ENCODE results near the gene SLC38A10.

The SLC38A10 gene

DNA sequence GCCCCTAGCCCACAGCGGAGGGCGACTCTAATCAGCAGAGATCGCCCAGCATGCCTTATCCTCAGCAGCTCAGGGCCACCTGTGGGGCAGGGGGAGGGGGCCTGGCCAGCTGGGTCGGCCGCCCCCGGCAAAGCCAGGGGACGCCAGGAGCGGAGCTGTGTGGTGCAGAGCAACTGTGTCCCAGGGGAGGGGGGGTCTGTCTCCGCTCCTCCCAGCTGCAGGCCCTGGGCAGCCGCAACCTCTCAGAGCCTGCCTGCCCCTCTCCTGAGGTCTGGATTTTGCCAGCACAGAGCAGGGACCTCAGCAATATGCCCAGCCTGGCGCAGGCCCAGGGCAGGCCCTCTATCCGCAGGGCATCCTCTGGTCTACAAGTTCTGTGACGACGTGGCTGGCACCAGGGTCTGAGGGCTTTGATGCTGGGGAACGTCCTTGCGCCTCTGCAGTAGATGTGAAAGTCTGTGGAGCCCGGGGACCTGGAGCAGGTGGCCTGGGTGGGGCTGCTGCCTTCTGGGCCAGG, 36.5 kb upstream of the SLC38A10 start:
- no peak for DNase-seq (ENCODE audit: low read depth)

DNA sequence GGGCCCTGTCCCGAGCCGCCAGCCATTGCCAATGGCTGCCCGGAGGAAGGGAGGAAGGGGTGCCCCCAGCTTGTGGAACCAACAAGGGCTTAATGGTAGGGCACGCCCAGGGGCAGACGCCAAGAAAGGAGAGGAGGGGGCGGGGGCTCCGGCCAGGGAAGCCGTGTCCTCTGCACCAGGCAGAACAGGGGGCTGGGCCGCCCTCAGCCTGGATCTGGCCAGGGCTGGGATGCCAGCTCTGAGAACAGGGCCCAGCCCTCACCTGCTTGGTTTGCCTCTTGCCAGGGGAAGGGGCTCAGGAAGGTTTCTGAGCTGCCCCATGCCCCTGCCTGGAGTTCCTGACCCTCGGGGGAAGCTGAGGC, 35.8 kb upstream of the SLC38A10 start:
- no peak for DNase-seq (ENCODE audit: low read depth)

DNA sequence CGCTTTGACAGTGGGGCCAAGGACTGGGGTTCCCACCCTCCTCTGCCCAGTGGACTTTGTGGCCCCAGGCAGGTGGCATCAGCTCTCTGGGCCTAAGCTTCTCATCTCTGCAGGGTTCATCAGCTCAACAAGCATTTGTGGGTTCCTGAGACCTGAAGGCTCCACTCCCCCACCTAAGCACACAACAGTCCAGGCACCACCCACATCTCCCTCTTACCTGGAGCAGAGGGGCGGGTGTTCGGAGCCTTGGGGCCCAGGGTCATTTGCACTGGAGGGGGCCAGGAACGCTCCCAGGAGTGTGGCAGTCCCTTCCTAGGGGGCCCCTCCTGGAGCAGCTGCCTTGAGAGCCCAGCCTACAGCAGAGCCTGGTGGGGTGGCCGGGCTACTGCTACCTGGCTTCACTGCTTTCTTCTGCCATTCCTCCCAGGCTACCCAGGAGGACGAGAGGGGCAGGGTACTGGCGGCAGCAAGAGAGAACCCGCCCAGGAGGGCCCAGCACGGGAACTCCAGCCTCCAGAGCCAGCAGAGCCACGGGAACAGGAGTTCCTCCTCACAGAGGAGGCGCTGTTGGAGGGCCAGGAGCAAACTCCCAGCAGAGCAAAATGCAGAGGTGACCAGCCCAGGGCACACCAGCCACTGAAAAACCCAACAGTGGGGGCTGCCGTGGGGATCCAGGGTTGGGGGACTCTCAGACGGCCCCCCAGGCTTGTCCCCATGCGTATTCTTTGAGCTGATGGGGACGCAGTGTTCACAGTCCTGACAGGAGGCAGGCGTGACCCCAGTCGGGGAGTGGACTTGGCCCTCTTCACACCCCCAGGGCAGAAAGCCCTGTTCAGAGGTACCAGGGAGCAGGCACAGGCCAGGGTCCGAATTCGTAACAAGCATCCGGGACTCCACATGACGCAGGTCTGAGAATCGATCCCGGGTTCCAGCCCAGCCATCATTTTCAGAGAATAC, 35.1 kb upstream of the SLC38A10 start:
- peak; percentile 30 for DNase-seq (ENCODE audit: low read depth)

DNA sequence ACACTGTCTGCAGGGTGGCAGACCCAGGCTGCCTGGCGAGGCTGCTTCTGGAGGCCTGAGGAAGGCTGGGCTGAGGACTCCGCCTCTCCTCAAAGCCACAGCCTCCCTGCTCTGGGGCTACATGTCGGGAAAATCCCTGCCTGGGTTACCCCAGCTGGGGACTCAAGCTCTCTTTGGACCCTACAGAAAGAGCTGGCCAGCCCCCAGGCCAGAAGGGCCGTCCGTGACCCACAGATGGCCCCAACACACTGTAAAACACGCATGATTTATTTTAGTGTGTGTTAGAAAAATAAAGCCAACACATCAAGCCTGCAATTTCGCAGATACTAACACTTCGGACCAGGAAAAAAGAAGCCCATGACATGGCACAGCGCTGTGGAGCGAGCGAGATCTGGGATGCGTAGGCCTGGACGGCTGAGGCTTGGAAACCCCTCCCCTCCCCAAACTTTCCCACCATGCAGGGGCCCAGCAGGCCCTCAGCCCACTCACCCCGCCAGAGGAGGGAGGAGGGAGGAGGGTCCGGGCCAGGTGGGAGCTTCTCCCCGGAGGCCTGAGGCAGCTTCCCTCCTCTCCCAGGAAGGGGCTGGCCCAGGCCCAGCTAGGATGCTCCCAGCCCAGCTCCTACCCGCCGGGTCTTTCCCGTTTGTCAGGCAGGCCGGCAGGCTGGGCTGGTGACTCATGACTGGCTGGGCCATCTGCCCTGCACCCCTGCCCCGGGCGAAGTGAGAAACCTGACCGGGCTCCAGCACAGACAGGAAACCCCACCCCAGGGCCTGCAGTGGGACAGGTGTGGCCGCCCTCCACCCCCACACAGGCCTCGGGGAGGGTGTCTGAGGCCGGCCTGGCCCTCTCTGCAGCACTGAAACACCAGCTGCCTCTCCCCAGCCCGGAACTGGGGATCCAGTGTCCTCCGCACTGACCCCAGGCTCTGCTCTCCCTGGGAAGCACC, 34.1 kb upstream of the SLC38A10 start:
- peak; percentile 98 for DNase-seq (ENCODE audit: low read depth)

DNA sequence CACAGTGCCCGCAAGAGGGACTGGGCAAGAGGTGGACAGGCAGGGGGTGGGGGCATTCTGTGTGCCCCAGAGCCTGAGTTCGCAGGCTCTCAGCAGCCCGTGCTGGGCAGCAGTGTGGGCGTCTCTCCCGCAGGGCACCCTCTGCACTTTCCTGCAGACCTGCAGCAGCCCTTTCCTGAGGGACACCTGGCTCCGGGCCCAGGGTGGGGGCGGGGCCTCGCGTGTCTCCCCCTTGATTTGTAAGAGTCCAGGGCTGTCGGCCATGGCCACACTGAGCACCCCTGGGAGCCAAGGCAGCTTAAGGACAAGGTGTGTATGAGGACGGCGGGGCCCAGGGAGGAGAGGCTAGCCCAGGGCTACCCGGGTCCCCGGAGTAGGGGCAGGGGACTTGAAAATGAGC, 33.4 kb upstream of the SLC38A10 start:
- no peak for DNase-seq (ENCODE audit: low read depth)

DNA sequence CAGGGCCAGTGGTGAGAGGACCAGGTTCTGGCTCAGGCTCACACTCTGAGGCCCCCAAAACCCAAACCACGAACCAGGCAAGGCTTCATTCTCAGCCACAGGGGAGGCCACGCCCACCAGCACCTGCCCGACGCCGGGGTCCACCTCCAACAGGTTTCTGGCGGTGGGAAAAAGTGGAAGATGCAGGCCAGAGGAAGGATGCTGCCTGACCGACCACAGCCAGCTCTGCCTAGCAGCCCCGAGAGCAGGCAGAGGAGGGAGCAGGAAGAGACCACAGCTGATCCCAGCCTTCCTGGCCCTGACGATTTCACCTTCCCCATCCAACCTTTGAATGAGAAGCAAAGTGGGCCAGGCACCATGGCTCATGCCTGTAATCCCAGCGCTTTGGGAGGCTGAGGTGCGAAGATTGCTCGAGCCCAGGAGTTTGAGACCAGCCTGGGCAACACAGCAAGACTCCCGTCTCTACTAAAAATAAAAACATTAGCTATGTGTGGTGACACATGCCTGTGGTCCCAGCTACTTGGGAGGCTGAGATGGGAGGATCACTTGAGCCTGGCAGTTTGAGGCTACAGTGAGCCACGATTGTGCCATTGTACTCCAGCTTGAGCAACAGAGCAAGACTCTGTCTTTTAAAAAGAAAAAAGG, 30.7 kb upstream of the SLC38A10 start:
- no peak for DNase-seq (ENCODE audit: low read depth)

DNA sequence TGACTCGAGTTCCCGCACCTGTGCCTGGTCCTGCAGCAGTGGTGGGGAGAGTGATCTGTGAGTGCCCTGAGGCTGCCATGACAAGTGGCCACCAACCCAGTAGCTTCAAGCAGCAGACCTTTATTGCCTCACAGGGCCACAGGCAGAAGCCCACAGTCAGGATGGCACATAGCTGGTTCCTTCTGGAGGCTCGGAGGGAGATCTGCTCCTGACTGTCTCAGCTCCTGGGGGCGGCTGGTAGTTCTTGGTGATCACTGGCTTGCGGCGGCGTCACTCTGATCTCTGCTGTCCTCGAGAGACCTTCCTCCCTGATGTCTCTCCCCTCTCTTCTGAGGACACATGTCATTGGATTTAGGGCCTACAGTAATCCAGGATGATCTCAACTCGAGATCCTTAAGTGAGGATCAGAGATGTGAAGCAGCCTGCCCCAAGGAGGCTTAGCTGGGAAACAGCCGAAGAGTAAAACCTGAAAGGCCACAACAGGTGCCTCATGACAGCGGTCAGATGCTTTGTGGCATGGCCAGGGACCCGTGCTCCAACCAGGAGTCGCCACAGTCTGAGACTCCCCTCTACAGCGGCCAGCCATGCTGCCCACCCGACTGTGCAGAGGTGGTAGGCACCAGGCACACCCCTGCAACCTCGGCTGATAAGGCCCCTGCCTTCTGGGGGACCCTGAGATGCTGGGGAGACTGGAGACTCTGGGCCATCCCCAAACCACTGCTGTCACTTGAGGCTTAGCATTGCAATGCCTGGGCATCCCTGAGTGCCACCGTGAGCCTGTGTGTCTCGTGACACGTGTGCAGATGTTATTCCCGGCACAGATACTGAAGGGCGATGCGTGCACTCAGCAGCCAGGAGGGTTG, 30.0 kb upstream of the SLC38A10 start:
- no peak for DNase-seq (ENCODE audit: low read depth)

DNA sequence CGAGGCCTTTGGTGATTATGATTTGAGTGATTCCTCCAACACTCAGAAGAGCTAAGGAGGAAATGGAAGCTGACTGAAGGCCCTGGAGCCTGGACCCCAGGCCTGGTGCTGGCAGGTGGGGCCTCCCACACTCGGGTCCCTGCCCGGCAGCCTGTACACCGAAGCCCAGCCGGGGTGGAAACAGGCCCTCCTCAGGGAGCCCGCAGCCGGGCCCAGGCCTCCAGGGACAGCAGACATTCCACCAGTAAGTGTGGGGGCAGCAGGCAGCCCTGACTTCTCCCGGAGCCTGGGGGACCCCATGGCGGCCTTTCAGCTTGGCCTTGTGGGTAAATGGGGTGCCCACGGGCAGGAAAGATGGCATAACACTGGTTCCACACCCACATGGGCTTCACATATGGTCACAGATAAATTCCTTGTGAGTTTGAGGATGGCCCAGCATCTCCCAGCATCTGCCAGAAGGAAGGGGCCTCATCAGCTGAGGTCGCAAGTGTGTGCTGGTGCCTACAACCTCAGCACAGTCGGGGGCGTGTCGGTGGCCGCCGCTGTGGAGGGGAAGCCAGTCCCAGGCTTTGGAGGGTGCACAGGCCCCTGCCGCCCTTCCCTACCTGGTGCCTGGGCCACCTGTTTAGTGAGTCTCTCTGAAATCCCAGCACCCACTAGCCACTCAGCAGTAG, 29.2 kb upstream of the SLC38A10 start:
- DNase-seq (ENCODE audit: low read depth) = no peak

DNA sequence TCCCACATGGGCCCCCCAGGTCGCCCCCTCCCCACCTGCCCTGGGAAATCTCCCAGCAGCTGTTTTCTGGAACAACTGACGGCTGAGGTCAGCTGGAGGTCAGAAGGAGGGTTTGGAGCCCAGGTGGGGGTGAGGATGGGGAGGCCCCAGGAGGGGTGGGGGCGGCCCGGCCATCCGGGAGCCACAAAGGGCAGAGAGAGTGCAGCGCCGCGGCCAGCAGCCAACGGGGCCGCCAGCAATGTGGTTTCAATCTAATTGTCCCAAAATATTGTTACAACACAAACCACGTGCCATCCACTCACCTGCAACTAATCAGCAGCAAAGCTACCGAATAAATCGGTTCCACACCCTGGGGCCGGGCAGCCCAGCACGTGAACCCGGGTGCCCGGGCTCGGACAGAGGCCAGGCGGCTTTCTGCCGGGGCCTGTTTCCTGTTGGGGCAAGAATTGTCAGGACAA, 28.3 kb upstream of the SLC38A10 start:
- no peak for DNase-seq (ENCODE audit: low read depth)

- DNase-seq (ENCODE audit: low read depth) = no peak
These were observed 27.9 kb upstream of the SLC38A10 start for GRCh38 chr17:81323083-81323369.

DNA sequence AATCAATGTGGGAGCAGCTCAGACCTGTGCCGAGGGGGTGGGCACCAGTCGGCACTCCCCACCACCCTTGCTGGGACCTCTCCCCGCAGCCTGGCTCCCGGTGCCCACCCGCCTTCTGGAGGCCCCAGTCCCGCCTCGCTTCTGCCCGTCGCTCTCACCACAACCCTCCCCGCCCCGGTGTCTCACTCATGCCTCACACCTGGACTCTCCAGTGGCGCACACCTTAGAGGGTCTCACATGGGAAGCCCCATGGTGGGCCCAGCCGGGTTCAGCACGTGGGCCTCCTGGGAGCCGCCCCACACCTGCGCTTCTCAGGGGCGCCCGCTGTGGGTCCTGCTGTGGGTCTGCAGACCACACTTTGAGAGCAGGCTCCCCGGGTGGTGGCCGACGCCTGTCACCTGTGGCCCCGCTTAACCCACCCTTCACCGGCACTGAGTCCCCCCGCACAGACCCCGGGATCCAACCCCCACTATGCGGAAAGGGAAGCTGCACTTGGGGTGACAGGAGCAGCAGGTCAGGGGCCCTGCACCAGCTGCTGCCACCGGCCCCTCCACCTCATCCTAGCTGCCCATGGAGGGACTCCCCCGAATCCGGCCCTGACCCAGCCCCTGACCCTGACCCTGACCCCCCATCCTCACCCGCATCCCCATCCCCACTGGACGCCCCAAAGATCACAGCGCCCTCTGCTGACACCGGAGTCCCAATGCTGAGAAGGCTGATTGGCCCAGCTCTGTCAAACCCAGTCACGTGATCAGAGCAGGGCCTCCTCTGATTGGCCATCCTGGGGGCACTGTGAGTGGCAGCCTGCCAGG, 27.4 kb upstream of the SLC38A10 start:
- DNase-seq (ENCODE audit: low read depth) = peak; percentile 53

GRCh38 chr17:81317961-81318605, 23.0 kb upstream of the SLC38A10 start:
- DNase-seq (ENCODE audit: low read depth) = no peak

GRCh38 chr17:81317530-81317821, 22.4 kb upstream of the SLC38A10 start:
- no peak for DNase-seq (ENCODE audit: low read depth)

DNA sequence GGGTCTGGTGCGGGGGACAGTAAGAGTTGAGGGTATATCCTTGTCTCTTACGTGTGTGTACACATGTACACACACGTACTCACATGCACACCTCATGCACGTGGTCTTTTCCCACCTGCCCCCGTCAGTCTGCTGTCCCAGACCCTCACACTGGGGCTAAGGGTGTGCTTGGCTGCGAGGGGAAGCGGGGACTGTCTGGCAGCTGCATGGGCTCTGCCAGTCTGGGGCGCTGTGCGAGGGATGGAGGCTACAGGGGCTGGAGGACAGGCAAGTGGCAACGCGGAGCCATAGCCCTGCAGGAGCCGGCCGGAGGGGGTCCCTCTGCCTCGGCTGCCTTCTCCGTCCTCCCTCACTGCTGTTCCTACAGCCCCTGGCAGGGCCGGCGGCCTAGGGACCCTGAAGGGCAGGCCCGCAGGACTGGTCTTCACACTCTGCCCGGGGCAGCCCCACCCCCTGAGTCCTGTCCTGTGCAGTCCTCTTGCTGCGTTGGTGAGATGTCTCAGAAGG, 20.8 kb upstream of the SLC38A10 start:
- no peak for DNase-seq (ENCODE audit: low read depth)

GRCh38 chr17:81315129-81315884, 20.2 kb upstream of the SLC38A10 start:
- no peak for DNase-seq (ENCODE audit: low read depth)

DNA sequence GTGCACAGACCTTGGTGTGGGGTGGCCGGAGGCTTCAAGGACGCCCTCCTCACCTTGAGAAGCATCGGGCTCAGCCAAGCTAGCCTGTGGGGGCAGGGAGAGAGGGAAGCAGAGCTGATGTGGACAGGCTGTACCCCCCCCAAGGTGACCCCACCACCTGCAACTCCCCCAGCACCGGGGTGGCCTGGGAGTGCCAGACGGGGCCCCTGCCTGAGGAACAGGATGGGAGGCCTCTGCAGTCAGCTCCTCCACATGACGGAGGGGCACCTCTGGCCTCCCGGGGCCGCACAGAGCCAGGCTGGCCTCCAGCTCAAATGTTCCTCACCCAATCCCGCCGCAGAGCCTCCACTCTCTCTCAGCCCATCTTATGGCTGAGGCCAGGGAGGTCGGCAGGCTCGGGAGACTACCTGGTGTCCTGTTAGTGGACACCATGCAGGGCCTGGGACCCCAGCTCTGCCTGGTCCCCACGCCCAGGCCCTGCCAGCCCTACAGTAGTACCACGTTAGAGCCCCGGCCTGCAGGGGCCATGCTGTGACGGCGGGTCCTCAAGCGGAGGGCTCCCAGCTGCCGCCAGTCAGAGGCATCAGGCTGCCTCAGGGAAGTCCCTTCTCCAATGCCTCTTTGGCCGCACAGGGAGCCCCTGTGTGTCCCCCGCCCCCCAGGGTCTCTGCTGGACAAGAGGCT, 19.4 kb upstream of the SLC38A10 start:
- no peak for DNase-seq (ENCODE audit: low read depth)

- DNase-seq (ENCODE audit: low read depth) = no peak
These were observed 18.8 kb upstream of the SLC38A10 start for GRCh38 chr17:81313776-81314397.

Measured in ELR (cell line).